IMR-90 (cell line): ENCODE measurements around the gene SECTM1. TPM values are rescaled to one million over a fixed set of nuclear protein-coding genes. Genes with fewer than 3 reads are reported as not detected.

Experiments
- ATAC-seq: fragments of 200-7000 bp; cut with Tn5 transposase; 2 replicates; pipeline ENCODE4 v1.9.1; 2020; ENCODE audit warnings: low read depth, mild to moderate bottlenecking, moderate library complexity
- BruUV-seq: library from RNA; stranded (reverse); fragments of 400-500 nt; replicated peaks from 2 replicates; lab custom pipeline; 2021; lab: Mats Ljungman, UMichigan
- CTCF ChIA-PET: fragments of 300-600 bp; formaldehyde crosslinking; extraction: SDS; loops from one replicate; lab custom pipeline; 2021; ENCODE audit warnings: antibody characterized with exemption; lab: Yijun Ruan, JAX
- POLR2A ChIA-PET: fragments of 300-600 bp; sonication (Branson Sonifier 250); formaldehyde crosslinking; loops from one replicate; lab custom pipeline; 2022; ENCODE audit warnings: antibody characterized with exemption; ENCODE audit not compliant: unreplicated experiment; lab: Charles Lee
- DNase-seq: peaks from one replicate; pipeline ENCODE4 v3.0.0; 2013
- H2AFZ ChIP-seq: replicated peaks from 2 replicates; pipeline ENCODE3; 2013; ENCODE audit warnings: low read length, mild to moderate bottlenecking; ENCODE audit not compliant: poor library complexity
- H2AK5ac ChIP-seq: 2 replicates; pipeline ENCODE4 v1.6.1; 2013; ENCODE audit warnings: low read depth, low read length, inconsistent platforms
- H2AK9ac ChIP-seq: replicated peaks from 2 replicates; pipeline ENCODE3; 2013; ENCODE audit warnings: mild to moderate bottlenecking, low read depth, low read length, moderate library complexity; ENCODE audit not compliant: poor library complexity
- H2BK120ac ChIP-seq: 2 replicates; pipeline ENCODE4 v1.6.1; 2013; ENCODE audit warnings: low read depth, low read length, inconsistent platforms
- H2BK15ac ChIP-seq: 3 replicates; pipeline ENCODE4 v1.6.1; 2013; ENCODE audit warnings: low read depth, low read length, inconsistent platforms
- H2BK20ac ChIP-seq: 2 replicates; pipeline ENCODE4 v1.6.1; 2013; ENCODE audit warnings: low read depth, mild to moderate bottlenecking, inconsistent platforms, low read length, moderate library complexity
- H2BK5ac ChIP-seq: 2 replicates; pipeline ENCODE4 v1.6.1; 2013; ENCODE audit warnings: mild to moderate bottlenecking, low read depth, low read length, inconsistent platforms; ENCODE audit not compliant: poor library complexity, severe bottlenecking
- H3K14ac ChIP-seq: replicated peaks from 2 replicates; pipeline ENCODE4 v1.6.1; 2013; ENCODE audit warnings: low read depth, low read length, inconsistent platforms
- H3K18ac ChIP-seq: 2 replicates; pipeline ENCODE4 v1.6.1; 2013; ENCODE audit warnings: low read depth, low read length, control low read depth
- H3K23ac ChIP-seq: 2 replicates; pipeline ENCODE4 v1.6.1; 2013; ENCODE audit warnings: low read depth, low read length, inconsistent platforms
- H3K27ac ChIP-seq: 2 replicates; pipeline ENCODE4 v1.5.1; 2013; ENCODE audit warnings: mild to moderate bottlenecking, control low read depth, low read length; ENCODE audit not compliant: insufficient read depth
- H3K27me3 ChIP-seq: 2 replicates; pipeline ENCODE4 v1.6.1; 2013; ENCODE audit warnings: low read length; ENCODE audit not compliant: control insufficient read depth, insufficient read depth
- H3K36me3 ChIP-seq: 2 replicates; pipeline ENCODE4 v1.6.1; 2013; ENCODE audit warnings: low read length, mixed read lengths; ENCODE audit not compliant: control insufficient read depth, insufficient read depth
- H3K4ac ChIP-seq: 2 replicates; pipeline ENCODE4 v1.6.1; 2013; ENCODE audit warnings: low read depth, low read length, inconsistent platforms
- H3K4me1 ChIP-seq: 2 replicates; pipeline ENCODE4 v1.6.1; 2013; ENCODE audit warnings: low read length, mixed read lengths; ENCODE audit not compliant: control insufficient read depth, insufficient read depth
- H3K4me2 ChIP-seq: 2 replicates; pipeline ENCODE4 v1.6.1; 2013; ENCODE audit warnings: low read depth, mild to moderate bottlenecking, control low read depth, low read length, moderate library complexity
- H3K4me3 ChIP-seq: 2 replicates; pipeline ENCODE4 v1.5.1; 2013; ENCODE audit warnings: low read depth, mild to moderate bottlenecking, control low read depth, low read length, moderate library complexity; ENCODE audit not compliant: insufficient read depth
- H3K56ac ChIP-seq: 2 replicates; pipeline ENCODE4 v1.6.1; 2013; ENCODE audit warnings: low read length, inconsistent platforms; ENCODE audit not compliant: insufficient read depth; ENCODE audit errors: extremely low read depth
- H3K79me1 ChIP-seq, 2 experiments: 2 replicates each; pipeline ENCODE4 v1.6.1; 2013; ENCODE audit warnings: low read length in 2 of 2, inconsistent platforms in 1 of 2, low read depth in 1 of 2
- H3K9ac ChIP-seq: 2 replicates; pipeline ENCODE4 v1.6.1; 2013; ENCODE audit warnings: low read depth, low read length, control low read depth
- H3K9me1 ChIP-seq: 2 replicates; pipeline ENCODE4 v1.6.1; 2013; ENCODE audit warnings: low read length, inconsistent platforms; ENCODE audit not compliant: insufficient read depth
- H3K9me3 ChIP-seq: 2 replicates; pipeline ENCODE4 v1.6.1; 2013; ENCODE audit warnings: low read length; ENCODE audit not compliant: control insufficient read depth, insufficient read depth
- H4K20me1 ChIP-seq: 2 replicates; pipeline ENCODE4 v1.6.1; 2013; ENCODE audit warnings: low read length, inconsistent platforms; ENCODE audit not compliant: insufficient read depth
- H4K5ac ChIP-seq: 2 replicates; pipeline ENCODE4 v1.6.1; 2013; ENCODE audit warnings: mild to moderate bottlenecking, low read depth, low read length, control low read depth
- H4K8ac ChIP-seq, 2 experiments: 2 replicates each; pipeline ENCODE4 v1.6.1; 2013; ENCODE audit warnings: low read depth in 2 of 2, low read length in 2 of 2, control low read depth in 1 of 2, inconsistent platforms in 1 of 2
- H4K91ac ChIP-seq: 2 replicates; pipeline ENCODE4 v1.6.1; 2013; ENCODE audit warnings: low read depth, low read length, inconsistent platforms; ENCODE audit not compliant: insufficient read depth
- CEBPB ChIP-seq: IDR thresholded peaks from 2 replicates; pipeline ENCODE4 v1.6.1; 2012; ENCODE audit warnings: low read depth, low read length, improper control_type of control experiment
- CHD1 ChIP-seq: IDR thresholded peaks from 2 replicates; pipeline ENCODE4 v1.6.1; 2012; ENCODE audit warnings: low read depth, low read length, improper control_type of control experiment
- CTCF ChIP-seq: conservative IDR thresholded peaks from 2 replicates; pipeline ENCODE4 v1.5.1; 2012; ENCODE audit warnings: mild to moderate bottlenecking, low read depth, low read length, improper control_type of control experiment
- ELK1 ChIP-seq: fragments of 150-350 bp; IDR thresholded peaks from 2 replicates; pipeline ENCODE4 v1.6.1; 2016; ENCODE audit warnings: low read depth, mild to moderate bottlenecking, low read length, moderate library complexity, borderline replicate concordance
- FOS ChIP-seq: fragments of 150-350 bp; IDR thresholded peaks from 2 replicates; pipeline ENCODE4 v1.6.1; 2016; ENCODE audit warnings: low read depth, low read length
- MAFK ChIP-seq: IDR thresholded peaks from 2 replicates; pipeline ENCODE4 v1.6.1; 2012; ENCODE audit warnings: low read depth, low read length, improper control_type of control experiment
- MAZ ChIP-seq: IDR thresholded peaks from 2 replicates; pipeline ENCODE4 v1.6.1; 2012; ENCODE audit warnings: low read depth, mild to moderate bottlenecking, low read length, improper control_type of control experiment, moderate library complexity, borderline replicate concordance
- MXI1 ChIP-seq: IDR thresholded peaks from 2 replicates; pipeline ENCODE4 v1.6.1; 2012; ENCODE audit warnings: low read depth, mild to moderate bottlenecking, low read length, moderate library complexity, borderline replicate concordance
- NFE2L2 ChIP-seq: fragments of 150-350 bp; IDR thresholded peaks from 2 replicates; pipeline ENCODE4 v1.6.1; 2016; ENCODE audit warnings: low read depth, mild to moderate bottlenecking, low read length
- POLR2A ChIP-seq: IDR thresholded peaks from 2 replicates; pipeline ENCODE4 v1.6.1; 2012; ENCODE audit warnings: mild to moderate bottlenecking, low read depth, low read length
- RAD21 ChIP-seq: IDR thresholded peaks from 2 replicates; pipeline ENCODE4 v1.6.1; 2012; ENCODE audit warnings: low read length, improper control_type of control experiment
- RCOR1 ChIP-seq: IDR thresholded peaks from 2 replicates; pipeline ENCODE4 v1.6.1; 2012; ENCODE audit warnings: mild to moderate bottlenecking, low read length, improper control_type of control experiment; ENCODE audit not compliant: insufficient replicate concordance
- RFX5 ChIP-seq: IDR thresholded peaks from 2 replicates; pipeline ENCODE4 v1.8.0; 2012; ENCODE audit warnings: low read depth, mild to moderate bottlenecking, low read length, moderate library complexity
- WGBS, 2 experiments: methylation state at CpG; one replicate each; pipeline versions ENCODE4 v1.1.5 to v1.1.7; 2013; ENCODE audit warnings: missing lambda C conversion rate in 2 of 2; ENCODE audit not compliant: insufficient read length in 1 of 2; ENCODE audit errors: extremely low coverage in 2 of 2; 5-methylcytosine and 5-hydroxymethylcytosine counted together
- dilution Hi-C: fragments of 300-500 bp; cut with HindIII; formaldehyde crosslinking; loops from one replicate; pipeline ENCODE4 v1.14.3; 2018; ENCODE audit warnings: low sequenced_read_pairs; ENCODE audit not compliant: unreplicated experiment
- in situ Hi-C: fragments of 300-500 bp; cut with MboI; formaldehyde crosslinking; loops from 3 replicates; pipeline ENCODE4 v1.14.3; 2019; ENCODE audit warnings: low sequenced_read_pairs, inconsistent platforms, mixed read lengths
- intact Hi-C: fragments of 100-400 bp; cut with micrococcal nuclease; formaldehyde crosslinking; loops from 2 replicates; pipeline ENCODE4 v1.10.0; 2022
- polyA plus RNA-seq, 3 experiments: library from polyadenylated mRNA; depleted of rRNA; stranded (reverse); fragments of >200 nt; gene quantifications; 2 replicates each; pipeline ENCODE4 v1.2.3, GENCODE V29; 2012; ENCODE audit warnings: low replicate concordance in 1 of 3
- total RNA-seq: library from RNA; depleted of rRNA; stranded (reverse); fragments of >200 nt; gene quantifications from 2 replicates; pipeline ENCODE4 v1.2.3, GENCODE V29; 2012

SECTM1 gene
- total and polyA plus RNA-seq, 2 of the 4 experiments (the other 2 are of a cell fraction), result 2.3 to 4.4 TPM

GRCh38 chr17:82331345-82331939 is 2.1 kb downstream of the SECTM1 start:
- Histone ChIP-seq H3K9ac (no peak overlapping the region), H4K5ac (no peak overlapping the region), H4K91ac (no peak overlapping the region), H3K27me3 (peaks cover 10% of the 10 kb centered on the region), H3K9me1 (no peaks in the 10 kb centered on the region), H3K23ac (no peak overlapping the region), H3K4me1 (peaks cover 24% of the 10 kb centered on the region), H2BK20ac (no peak overlapping the region), H2BK15ac (no peak overlapping the region), H2AK5ac (no peak overlapping the region), H3K9me3 (no peaks in the 10 kb centered on the region), H3K18ac (no peak overlapping the region), H2AFZ (no peak overlapping the region), H3K4me3 (no peak overlapping the region), H3K79me1 (0 out of 4 replicates have a peak, but pooled peaks cover 0 to 3% of the 10 kb centered on the region in 2 experiments), H2BK5ac (no peak overlapping the region), H3K14ac (no peak overlapping the region), H2BK120ac (no peak overlapping the region), H3K4me2 (no peak overlapping the region), H3K27ac (no peak overlapping the region), H3K56ac (no peak overlapping the region), H3K4ac (no peak overlapping the region), H2AK9ac (no peak overlapping the region), H4K8ac (no peak overlapping the region), H3K36me3 (no peaks in the 10 kb centered on the region), H4K20me1 (no peaks in the 10 kb centered on the region)
- in situ Hi-C loops, result no loop called here
- WGBS, 2 experiments, result 95% methylated on average over 16 of the region's 25 CpGs; no CpG with 5 or more reads in 1 of the 2 experiments
- POLR2A ChIA-PET, result no interaction called here
- no TSS peak for BruUV-seq
- DNase-seq (no peak), ATAC-seq (no peak)
- dilution Hi-C loops, result no loop called here
- CTCF ChIA-PET, result no interaction called here
- intact Hi-C loops, result no loop called here
- TF ChIP-seq MAZ (no peak), CEBPB (no peak), MAFK (no peak), RFX5 (no peak), MXI1 (no peak), FOS (no peak), NFE2L2 (no peak), RCOR1 (no peak), RAD21 (no peak), POLR2A (no peak), CTCF (no peak), CHD1 (no peak), ELK1 (no peak)
